Activated B cell treated with CpG ODN at 0.5 μM for 24 hours (primary cell): ENCODE data around the gene RAB28. TPM values are rescaled to one million over a fixed set of nuclear protein-coding genes. Genes with fewer than 3 reads are reported as not detected.

Experiments
- ATAC-seq: fragments of 200-7000 bp; cut with Tn5 transposase; one replicate; pipeline ENCODE4 v1.10.0; 2021; ENCODE audit warnings: low read depth, mild to moderate bottlenecking, moderate library complexity
- CTCF ChIA-PET: fragments of 350-600 bp; sonication (Branson Sonifier 250); formaldehyde crosslinking; loops from one replicate; lab custom pipeline; 2021; ENCODE audit warnings: antibody characterized with exemption; lab: Charles Lee
- POLR2A ChIA-PET: fragments of 350-600 bp; sonication (Branson Sonifier 250); formaldehyde crosslinking; loops from one replicate; lab custom pipeline; 2021; ENCODE audit warnings: antibody characterized with exemption; lab: Charles Lee
- DNase-seq: peaks from one replicate; pipeline ENCODE4 v3.0.0; 2022
- H3K27ac Mint-ChIP-seq: one replicate; pipeline ENCODE4 v1.8.0; 2020; ENCODE audit warnings: mixed read lengths
- H3K27me3 Mint-ChIP-seq: one replicate; pipeline ENCODE4 v1.8.0; 2021; ENCODE audit warnings: mixed read lengths
- H3K36me3 Mint-ChIP-seq: one replicate; pipeline ENCODE4 v1.8.0; 2021; ENCODE audit warnings: low read depth, mixed read lengths
- H3K4me1 Mint-ChIP-seq: one replicate; pipeline ENCODE4 v1.8.0; 2021; ENCODE audit warnings: mixed read lengths
- H3K4me3 Mint-ChIP-seq: one replicate; pipeline ENCODE4 v1.8.0; 2020; ENCODE audit warnings: mild to moderate bottlenecking, mixed read lengths
- H3K9me3 Mint-ChIP-seq: one replicate; pipeline ENCODE4 v1.8.0; 2020; ENCODE audit warnings: mixed read lengths
- CTCF ChIP-seq: fragments of 200-600 bp; IDR thresholded peaks from one replicate; pipeline ENCODE4 v1.8.0; 2022; ENCODE audit warnings: antibody characterized with exemption, mild to moderate bottlenecking
- intact Hi-C: fragments of 100-400 bp; cut with micrococcal nuclease; formaldehyde crosslinking; loops from one replicate; pipeline ENCODE4 v1.15.1; 2024
- total RNA-seq: library from RNA; stranded (reverse); gene quantifications from 2 replicates; pipeline ENCODE4 v1.2.3, GENCODE V29; 2022

The RAB28 gene
- total RNA-seq, 1 donor from 2014 or later, result 16.9 TPM

- no peaks in the 10 kb centered on the region for H3K27me3 Mint-ChIP-seq
- POLR2A ChIA-PET, result no interaction called here
- H3K4me1 Mint-ChIP-seq, result peaks cover 4% of the 10 kb centered on the region
- ATAC-seq (no peak), DNase-seq (no peak)
- peaks cover 4% of the 10 kb centered on the region for H3K9me3 Mint-ChIP-seq
- TF ChIP-seq CTCF, result no peak
- CTCF ChIA-PET, result no interaction called here
- H3K4me3 Mint-ChIP-seq, result no peak overlapping the region
- no peak overlapping the region for H3K27ac Mint-ChIP-seq
- intact Hi-C loops, result no loop called here
- H3K36me3 Mint-ChIP-seq, result peaks cover 49% of the 10 kb centered on the region
These were observed 22.8 kb downstream of the RAB28 start for GRCh38 chr4:13461191-13461905.

GRCh38 chr4:13455411-13455810 is 28.7 kb downstream of the RAB28 start:
- TF ChIP-seq CTCF, result no peak
- DNase-seq, result no peak
- ChIA-PET CTCF (no interaction called here), POLR2A (no interaction called here)
- intact Hi-C loops, result no loop called here
- peaks cover 22% of the 10 kb centered on the region for H3K4me1 Mint-ChIP-seq
- peaks cover 15% of the 10 kb centered on the region for H3K9me3 Mint-ChIP-seq
- no peak overlapping the region for H3K4me3 Mint-ChIP-seq
- peaks cover 42% of the 10 kb centered on the region for H3K36me3 Mint-ChIP-seq
- no peak for ATAC-seq
- H3K27me3 Mint-ChIP-seq, result no peaks in the 10 kb centered on the region
- H3K27ac Mint-ChIP-seq, result no peak overlapping the region

- Mint-ChIP-seq H3K27ac (no peak overlapping the region), H3K4me3 (no peak overlapping the region), H3K4me1 (peaks cover 22% of the 10 kb centered on the region), H3K36me3 (peaks cover 39% of the 10 kb centered on the region), H3K27me3 (no peaks in the 10 kb centered on the region), H3K9me3 (peaks cover 15% of the 10 kb centered on the region)
- POLR2A ChIA-PET, result no interaction called here
- intact Hi-C loops, result no loop called here
- DNase-seq (no peak), ATAC-seq (no peak)
- no peak for TF ChIP-seq CTCF
- CTCF ChIA-PET, result no interaction called here
These were observed 29.4 kb downstream of the RAB28 start for GRCh38 chr4:13454786-13455185.

- ATAC-seq, result no peak
- H3K27ac Mint-ChIP-seq, result no peak overlapping the region
These were observed 31.1 kb downstream of the RAB28 start for GRCh38 chr4:13452927-13453579.

More at GRCh38 chr4:13452927-13453579, 31.1 kb downstream of the RAB28 start:
- POLR2A ChIA-PET, result no interaction called here
- CTCF ChIA-PET, result no interaction called here
- Mint-ChIP-seq H3K9me3 (peaks cover 15% of the 10 kb centered on the region), H3K4me3 (no peak overlapping the region), H3K27me3 (no peaks in the 10 kb centered on the region), H3K4me1 (peaks cover 22% of the 10 kb centered on the region), H3K36me3 (peaks cover 27% of the 10 kb centered on the region)
- DNase-seq, result no peak
- no peak for TF ChIP-seq CTCF
- intact Hi-C loops, result no loop called here
